ENCODE results near the gene GABBR2. TPM values are rescaled to one million over a fixed set of nuclear protein-coding genes. Genes with fewer than 3 reads are reported as not detected.
A peak's percentile ranks its signal among the peaks of the same experiment; 100 is the strongest.

Gene GABBR2
- total RNA-seq, 1 experiment from 2014 or later: 6.3 TPM

GRCh38 chr9:98678244-98678842, 30.4 kb downstream of the GABBR2 start:
- intact Hi-C loops (cut with micrococcal nuclease; ENCODE audit: unreplicated experiment): no loop called here
- DNase-seq (ENCODE audit: low read depth, low spot score): no peak
- no peaks in the 10 kb centered on the region for H3K36me3 ChIP-seq (ENCODE audit: control insufficient read depth, insufficient read depth, low read length)
- BruUV-seq (replicated peaks): no TSS peak
- in situ Hi-C loops (cut with HindIII; ENCODE audit: low pct_unique_long_range_greater_than_20kb, low sequenced_read_pairs): no loop called here
- H3K9me3 ChIP-seq (ENCODE audit: control insufficient read depth, insufficient read depth, low read depth, low read length): no peaks in the 10 kb centered on the region
- ATAC-seq: no peak
- TF ChIP-seq, protein P1, sequence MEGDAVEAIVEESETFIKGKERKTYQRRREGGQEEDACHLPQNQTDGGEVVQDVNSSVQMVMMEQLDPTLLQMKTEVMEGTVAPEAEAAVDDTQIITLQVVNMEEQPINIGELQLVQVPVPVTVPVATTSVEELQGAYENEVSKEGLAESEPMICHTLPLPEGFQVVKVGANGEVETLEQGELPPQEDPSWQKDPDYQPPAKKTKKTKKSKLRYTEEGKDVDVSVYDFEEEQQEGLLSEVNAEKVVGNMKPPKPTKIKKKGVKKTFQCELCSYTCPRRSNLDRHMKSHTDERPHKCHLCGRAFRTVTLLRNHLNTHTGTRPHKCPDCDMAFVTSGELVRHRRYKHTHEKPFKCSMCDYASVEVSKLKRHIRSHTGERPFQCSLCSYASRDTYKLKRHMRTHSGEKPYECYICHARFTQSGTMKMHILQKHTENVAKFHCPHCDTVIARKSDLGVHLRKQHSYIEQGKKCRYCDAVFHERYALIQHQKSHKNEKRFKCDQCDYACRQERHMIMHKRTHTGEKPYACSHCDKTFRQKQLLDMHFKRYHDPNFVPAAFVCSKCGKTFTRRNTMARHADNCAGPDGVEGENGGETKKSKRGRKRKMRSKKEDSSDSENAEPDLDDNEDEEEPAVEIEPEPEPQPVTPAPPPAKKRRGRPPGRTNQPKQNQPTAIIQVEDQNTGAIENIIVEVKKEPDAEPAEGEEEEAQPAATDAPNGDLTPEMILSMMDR (IDR thresholded peaks at IDR 0.05): peak; percentile 48
- TF ChIP-seq REST (IDR thresholded peaks at IDR 0.05; ENCODE audit: insufficient read depth in 1 of 2, low read depth in 2 of 2, low read length in 1 of 2): no peak
- POLR2A ChIA-PET: no interaction called here
- no peaks in the 10 kb centered on the region for H3K27me3 ChIP-seq (ENCODE audit: control insufficient read depth, insufficient read depth, low read length)
- H3K4me1 ChIP-seq (ENCODE audit: control insufficient read depth, insufficient read depth, low read length): no peaks in the 10 kb centered on the region
- H3K4me3 ChIP-seq (ENCODE audit: low read depth in 2 of 2, low read length in 2 of 2): no peak overlapping the region
- CTCF ChIA-PET: no interaction called here
- H3K27ac ChIP-seq (ENCODE audit: low read length): no peak overlapping the region

- no TSS peak for BruUV-seq (replicated peaks)
- TF ChIP-seq SIN3A (IDR thresholded peaks at IDR 0.05; ENCODE audit: borderline replicate concordance, insufficient read depth, low read depth, low read length): no peak
- no peak for TF ChIP-seq REST (IDR thresholded peaks at IDR 0.05; ENCODE audit: insufficient read depth in 1 of 2, low read depth in 2 of 2, low read length in 1 of 2)
- no peak for TF ChIP-seq POLR2AphosphoS5 (IDR thresholded peaks at IDR 0.05; ENCODE audit: low read depth, low read length)
- TF ChIP-seq TCF7L2 (IDR thresholded peaks at IDR 0.05; ENCODE audit: low read depth, low read length): no peak
- TF ChIP-seq, protein P1 (IDR thresholded peaks at IDR 0.05): no peak
- Histone ChIP-seq H3K4me3 (ENCODE audit: low read depth in 2 of 2, low read length in 2 of 2) (no peak overlapping the region), H3K27ac (ENCODE audit: low read length) (no peak overlapping the region), H3K36me3 (ENCODE audit: control insufficient read depth, insufficient read depth, low read length) (no peaks in the 10 kb centered on the region), H3K9me3 (ENCODE audit: control insufficient read depth, insufficient read depth, low read depth, low read length) (no peaks in the 10 kb centered on the region), H3K27me3 (ENCODE audit: control insufficient read depth, insufficient read depth, low read length) (peaks cover 3% of the 10 kb centered on the region; the same call in 1 of the 2 replicates), H3K4me1 (ENCODE audit: control insufficient read depth, insufficient read depth, low read length) (no peaks in the 10 kb centered on the region)
- intact Hi-C loops (cut with micrococcal nuclease; ENCODE audit: unreplicated experiment) (no loop called here), in situ Hi-C loops (cut with HindIII; ENCODE audit: low pct_unique_long_range_greater_than_20kb, low sequenced_read_pairs) (no loop called here)
- no peak for DNase-seq (ENCODE audit: low read depth, low spot score)
- POLR2A ChIA-PET: no interaction called here
- ATAC-seq: no peak
- CTCF ChIA-PET: no interaction called here
These were observed 35.1 kb downstream of the GABBR2 start for GRCh38 chr9:98673681-98674080.
